NCI-H1417 (cell line): Measurements from ENCODE around the gene RASSF8.

Experiments
- DNase-seq, 3 experiments: peaks; one replicate each; lab custom pipeline; 2025; lab: John Stamatoyannopoulos, UW

RASSF8 gene, protein sequence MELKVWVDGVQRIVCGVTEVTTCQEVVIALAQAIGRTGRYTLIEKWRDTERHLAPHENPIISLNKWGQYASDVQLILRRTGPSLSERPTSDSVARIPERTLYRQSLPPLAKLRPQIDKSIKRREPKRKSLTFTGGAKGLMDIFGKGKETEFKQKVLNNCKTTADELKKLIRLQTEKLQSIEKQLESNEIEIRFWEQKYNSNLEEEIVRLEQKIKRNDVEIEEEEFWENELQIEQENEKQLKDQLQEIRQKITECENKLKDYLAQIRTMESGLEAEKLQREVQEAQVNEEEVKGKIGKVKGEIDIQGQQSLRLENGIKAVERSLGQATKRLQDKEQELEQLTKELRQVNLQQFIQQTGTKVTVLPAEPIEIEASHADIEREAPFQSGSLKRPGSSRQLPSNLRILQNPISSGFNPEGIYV

GRCh38 chr12:25958428-25959070, at the start of gene RASSF8:
Gene RASSF8, plus strand, starts transcription at chr12:25958682. Its CDS starts 96,662 bp downstream, at chr12:26055344.
- DNase-seq, result peak; percentile 79 to 83 (median 82)

GRCh38 chr12:25914551-25914950, 43.9 kb upstream of the RASSF8 start:
- DNase-seq, result no peak

DNA sequence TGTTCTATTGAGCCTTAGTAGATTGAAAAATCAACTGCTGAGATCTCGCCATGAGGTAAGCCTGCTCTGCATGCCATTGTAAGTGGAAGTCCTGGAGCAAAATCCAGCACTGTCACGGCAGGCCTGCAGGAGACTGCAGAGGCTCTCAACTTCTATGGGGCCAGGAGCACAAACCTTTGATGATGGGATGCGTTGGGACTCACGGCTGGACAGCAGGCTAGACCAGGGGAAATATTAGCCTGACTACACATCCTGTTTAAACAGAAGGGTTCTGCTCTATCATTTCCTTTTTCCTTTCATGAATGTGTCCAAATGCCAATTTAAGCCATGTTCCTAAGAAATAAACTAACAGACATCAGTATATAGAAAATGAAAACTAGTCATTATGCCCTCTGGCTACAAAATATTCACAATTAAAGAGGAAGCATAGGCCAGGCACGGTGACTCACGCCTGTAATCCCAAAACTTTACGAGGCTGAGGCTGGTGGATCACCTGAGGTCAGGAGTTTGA, 33.9 kb upstream of the RASSF8 start:
- DNase-seq, result no peak

- DNase-seq, result no peak
Measured at GRCh38 chr12:25925064-25925463, 33.4 kb upstream of the RASSF8 start.

- DNase-seq, result no peak
Measured at GRCh38 chr12:25926536-25926935, 31.9 kb upstream of the RASSF8 start.

GRCh38 chr12:25929142-25929541, 29.3 kb upstream of the RASSF8 start:
- DNase-seq, result peak in 1 of 3 experiments; percentile 33

GRCh38 chr12:25932971-25933370, 25.5 kb upstream of the RASSF8 start:
- DNase-seq, result no peak

DNA sequence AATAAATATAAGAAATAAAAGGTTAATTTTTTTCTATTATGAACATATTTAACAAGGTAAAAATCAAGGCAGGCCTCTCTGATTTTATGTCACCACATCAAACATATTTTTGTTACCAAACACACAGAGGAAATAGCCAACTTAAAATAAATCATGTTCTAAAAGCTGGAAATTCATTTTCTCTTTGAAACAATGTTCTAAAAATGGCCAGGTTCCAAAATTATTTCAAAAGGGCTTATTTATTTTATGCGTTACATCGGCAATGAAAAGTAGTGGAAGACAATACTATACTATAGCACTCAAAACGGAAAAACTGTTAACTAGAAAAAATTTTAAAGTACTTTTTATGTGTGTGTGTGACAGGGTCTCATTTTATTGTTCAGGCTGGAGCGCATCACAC, 24.0 kb upstream of the RASSF8 start:
- DNase-seq, result no peak

- no peak for DNase-seq
Measured at GRCh38 chr12:25935355-25936144, 22.9 kb upstream of the RASSF8 start.

DNA sequence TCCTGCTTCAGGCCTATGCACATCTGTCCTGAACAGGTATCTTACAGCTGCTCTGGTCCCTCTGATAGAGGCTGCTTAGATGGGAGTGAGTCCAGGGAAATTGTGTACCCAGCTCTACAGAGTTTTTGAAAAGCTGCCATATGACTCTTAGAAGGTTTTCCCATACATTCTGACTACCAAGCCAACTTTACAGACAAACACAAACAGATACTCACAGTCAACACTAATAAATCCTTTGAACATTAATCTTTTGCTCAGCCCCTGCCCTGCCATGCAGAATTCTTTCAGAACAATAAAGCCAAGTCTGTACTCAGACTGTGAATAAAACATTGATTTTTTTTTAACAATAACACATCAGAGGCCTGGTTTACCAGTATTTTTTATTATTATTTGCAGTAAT, 21.4 kb upstream of the RASSF8 start:
- no peak for DNase-seq

GRCh38 chr12:25938581-25938980, 19.9 kb upstream of the RASSF8 start:
- no peak for DNase-seq

DNA sequence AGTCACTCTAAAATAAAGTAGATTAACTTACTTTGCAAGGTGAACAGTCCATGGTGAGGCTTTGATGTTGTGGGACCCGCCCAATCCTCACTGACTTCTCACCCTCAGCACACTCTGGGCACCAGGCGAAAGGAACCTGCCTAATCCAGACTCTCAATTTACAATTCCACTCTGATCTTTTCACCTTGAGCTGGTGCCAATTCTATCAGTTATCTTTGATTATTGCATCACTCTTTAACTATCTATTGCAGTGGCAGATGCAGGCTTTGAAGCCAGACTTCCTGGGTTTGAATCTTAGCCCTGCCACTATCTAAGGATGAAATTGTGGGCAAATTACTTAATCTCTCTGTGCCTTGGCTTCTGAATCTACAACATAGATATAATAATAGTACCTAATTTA, 18.9 kb upstream of the RASSF8 start:
- DNase-seq, result no peak

DNA sequence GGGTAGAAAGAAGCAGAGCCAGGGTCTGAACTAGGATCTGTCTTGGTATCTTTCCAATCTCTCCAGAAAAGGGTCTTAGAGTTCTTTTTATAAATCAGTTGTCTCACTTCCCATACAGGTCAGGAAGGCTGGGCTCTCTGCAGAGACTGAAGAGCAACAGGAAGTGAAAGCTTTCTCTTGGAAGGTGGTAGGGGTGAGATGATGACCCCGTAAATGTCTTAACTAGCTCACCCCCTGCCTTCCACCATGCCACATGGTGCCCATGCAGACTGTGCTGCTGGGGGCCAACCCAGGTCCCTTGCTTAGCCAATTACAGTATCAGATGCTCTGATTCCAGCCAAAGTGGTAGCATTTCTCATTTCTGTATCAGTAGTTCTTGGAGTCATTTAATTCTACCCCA, 17.6 kb upstream of the RASSF8 start:
- DNase-seq, result no peak

- DNase-seq, result no peak
Measured at GRCh38 chr12:25942709-25943108, 15.8 kb upstream of the RASSF8 start.

GRCh38 chr12:25943940-25944339, 14.5 kb upstream of the RASSF8 start:
- DNase-seq, result no peak

- DNase-seq, result no peak
Measured at GRCh38 chr12:25949343-25949742, 9.1 kb upstream of the RASSF8 start.

- DNase-seq, result no peak
Measured at GRCh38 chr12:25950329-25951115, 8.0 kb upstream of the RASSF8 start.

DNA sequence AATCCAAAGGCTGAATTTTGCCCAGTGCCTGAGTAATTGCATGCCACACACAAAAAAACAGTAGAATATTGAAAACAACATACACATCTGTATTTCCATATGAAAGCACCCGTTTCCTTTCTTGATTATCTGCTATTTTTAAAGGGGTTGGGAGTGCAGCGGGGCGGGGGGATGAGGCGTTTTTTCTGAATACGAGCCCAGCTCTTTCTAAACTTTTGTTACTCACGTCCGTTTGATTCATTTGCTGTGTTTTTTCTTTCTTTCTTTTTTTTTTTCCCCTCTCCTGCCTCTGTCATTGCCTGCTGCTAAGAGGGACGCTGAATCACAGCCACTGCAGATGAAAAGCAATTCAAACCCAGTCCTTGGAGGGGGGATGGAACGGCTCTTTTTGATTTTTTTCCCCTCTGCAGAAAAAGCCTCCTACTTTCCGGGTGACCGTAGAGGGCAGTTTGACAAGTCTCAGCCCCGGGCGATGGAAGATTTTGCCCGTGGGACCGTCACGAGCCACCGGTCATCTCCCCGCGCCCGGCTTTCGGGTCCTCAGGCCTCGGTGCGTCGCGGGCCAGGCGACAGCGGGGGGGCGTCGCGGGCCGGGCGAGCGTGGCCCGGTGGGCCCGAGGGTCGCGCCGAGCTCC, 572 bp upstream of the RASSF8 start:
- peak; percentile 30 to 82 (median 81) for DNase-seq

GRCh38 chr12:25959071-25959961, 834 bp downstream of the RASSF8 start:
- DNase-seq, result peak; percentile 10 to 73 (median 69)

- peak in 2 of 3 experiments; percentile 6 to 36 for DNase-seq
Measured at GRCh38 chr12:25960143-25960542, 1.7 kb downstream of the RASSF8 start.
